Gastrocnemius medialis (tissue), 4 donors: ENCODE measurements around the gene ENTREP1.

Experiments
- CTCF ChIP-seq, 5 experiments: fragments of 450-650 bp in 3 of 5; fragments of 200-600 bp in 2 of 5; sonication (generic) in 2 of 5; IDR thresholded peaks in 4 of 5; conservative IDR thresholded peaks in 1 of 5; 1 replicate in 4 of 5; 2 replicates in 1 of 5; pipeline ENCODE4 v1.5.1; 2016 to 2019; ENCODE audit warnings: antibody characterized with exemption in 5 of 5, mild to moderate bottlenecking in 3 of 5, moderate library complexity in 3 of 5
- POLR2A ChIP-seq, 2 donors: fragments of 450-650 bp; IDR thresholded peaks; one replicate each; pipeline ENCODE4 v1.6.1; 2017; ENCODE audit warnings: antibody characterized with exemption in 2 of 2, mild to moderate bottlenecking in 2 of 2, moderate library complexity in 2 of 2

- TF ChIP-seq CTCF (IDR thresholded peaks at IDR 0.05 in 4 of 5, conservative IDR thresholded peaks at IDR 0.05 in 1 of 5) = no peak
- no peak for TF ChIP-seq POLR2A (IDR thresholded peaks at IDR 0.05)
Measured at GRCh38 chr9:69382135-69382534, 57.1 kb downstream of the ENTREP1 start.
